ENCODE results near the gene GDI2.

GRCh38 chr10:5735119-5735518 lies 78.1 kb downstream of the GDI2 start:
- TF ChIP-seq CTCF (optimal IDR thresholded peaks at IDR 0.05 in 1 of 3, IDR thresholded peaks at IDR 0.05 in 1 of 3, conservative IDR thresholded peaks at IDR 0.05 in 1 of 3; ENCODE audit: extremely low read depth in 1 of 3, insufficient read depth in 2 of 3, low read length in 3 of 3) (no peak), EZH2 (IDR thresholded peaks at IDR 0.05; ENCODE audit: low read length) (no peak)

Data from keratinocyte (primary cell).